ENCODE results near the gene SLC6A17.

GRCh38 chr1:110212169-110213142, 62.2 kb downstream of the SLC6A17 start:
- no peak for TF ChIP-seq CTCF (IDR thresholded peaks at IDR 0.05; ENCODE audit: low read depth, low read length)
- TF ChIP-seq POLR2A (IDR thresholded peaks at IDR 0.05; ENCODE audit: extremely low read depth, insufficient read length) = no peak
- TF ChIP-seq MAX (IDR thresholded peaks at IDR 0.05; ENCODE audit: low read depth, low read length) = no peak
- no peak for TF ChIP-seq MYC (IDR thresholded peaks at IDR 0.05; ENCODE audit: low read depth, low read length)

Measured in NB4 (cell line).